GM21576 (cell line): ENCODE data around the gene IDH3G.

Experiments used
- ATAC-seq: cut with Tn5 transposase; IDR thresholded peaks from one replicate; pipeline ENCODE4 v1.9.1; 2021; ENCODE audit warnings: mild to moderate bottlenecking, moderate library complexity; ENCODE audit not compliant: unreplicated experiment

The IDH3G gene

GRCh38 chrX:153736071-153736820 is 57.9 kb downstream of the IDH3G start:
- no peak for ATAC-seq
